ENCODE measurements around the gene ST8SIA4.

The ST8SIA4 gene

DNA sequence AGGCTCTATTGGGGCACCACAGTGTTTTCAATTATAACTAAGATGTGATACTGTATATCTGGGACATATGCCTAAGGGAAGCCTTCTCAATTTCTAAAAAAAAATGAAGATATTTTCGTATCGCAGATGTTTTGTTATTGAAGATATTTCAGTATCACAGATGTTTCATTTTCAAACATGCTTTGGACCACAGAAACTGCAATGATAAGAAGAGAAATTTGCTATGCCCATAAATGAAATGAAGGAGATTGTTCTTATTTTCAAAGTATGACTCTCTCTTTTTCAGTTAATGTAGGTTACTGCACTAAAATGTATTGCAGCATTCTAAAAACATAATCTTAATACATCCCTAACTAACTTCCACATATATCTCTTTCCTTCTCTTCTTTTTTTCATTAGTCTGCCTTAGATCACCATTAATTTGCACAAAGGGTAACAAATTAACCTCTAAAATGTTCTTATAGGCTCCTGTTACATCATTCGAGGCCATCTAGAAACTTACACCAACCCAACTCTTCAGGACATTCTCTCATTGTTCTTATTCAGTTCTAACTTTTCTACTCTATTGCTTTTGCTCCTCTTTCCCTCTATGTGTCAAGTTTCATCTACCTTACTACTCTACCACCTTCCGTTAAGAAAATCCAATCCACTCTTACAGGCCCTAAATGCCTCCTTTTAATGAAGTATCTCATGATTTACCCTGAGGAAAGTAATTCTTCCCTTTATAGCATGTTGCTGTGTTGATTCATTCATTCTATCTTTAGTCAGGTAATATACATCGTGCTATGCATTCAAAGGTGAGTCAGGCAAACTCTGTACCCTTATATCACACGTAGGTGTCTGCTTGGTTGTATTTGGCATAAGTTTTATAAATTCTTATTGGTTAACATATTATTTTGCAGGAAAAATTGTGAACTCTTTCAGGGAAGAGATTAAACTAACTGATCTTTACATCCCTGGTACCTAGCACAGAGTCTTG lies 70.5 kb downstream of the ST8SIA4 start:
- no peak for DNase-seq (ENCODE audit: low spot score)

- DNase-seq (ENCODE audit: low spot score) = no peak
Measured at GRCh38 chr5:100828898-100829356, 74.2 kb downstream of the ST8SIA4 start.

- DNase-seq (ENCODE audit: low spot score) = no peak
Measured at GRCh38 chr5:100828071-100828897, 74.8 kb downstream of the ST8SIA4 start.

- no peak for DNase-seq (ENCODE audit: low spot score)
Measured at GRCh38 chr5:100827481-100827889, 75.6 kb downstream of the ST8SIA4 start.

- DNase-seq (ENCODE audit: low spot score) = no peak
Measured at GRCh38 chr5:100826133-100826532, 76.9 kb downstream of the ST8SIA4 start.

GRCh38 chr5:100824635-100825034 lies 78.4 kb downstream of the ST8SIA4 start:
- DNase-seq (ENCODE audit: low spot score) = no peak

- DNase-seq (ENCODE audit: low spot score) = no peak
Measured at GRCh38 chr5:100823812-100824211, 79.3 kb downstream of the ST8SIA4 start.

- no peak for DNase-seq (ENCODE audit: low spot score)
Measured at GRCh38 chr5:100821751-100822150, 81.3 kb downstream of the ST8SIA4 start.

DNA sequence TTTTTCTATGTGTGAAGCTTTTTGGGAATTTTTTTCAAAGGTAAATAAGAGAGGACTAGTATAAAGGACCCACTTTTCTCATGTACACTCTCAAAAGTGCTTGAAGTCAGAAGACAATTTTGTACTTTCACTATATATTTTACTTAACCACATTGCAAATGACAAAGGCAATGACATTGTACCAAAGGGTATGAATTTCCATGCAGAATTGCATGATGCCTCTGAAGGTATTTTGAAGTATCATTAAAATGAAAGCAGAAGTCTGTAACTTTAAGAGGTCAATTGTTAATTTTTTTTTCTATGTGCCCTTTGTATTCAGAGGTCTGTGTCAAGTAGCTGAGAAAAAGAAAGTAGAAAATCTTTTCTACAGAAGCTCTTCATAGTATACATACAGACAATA lies 84.7 kb downstream of the ST8SIA4 start:
- no peak for DNase-seq (ENCODE audit: low spot score)

GRCh38 chr5:100803397-100803796 lies 99.7 kb downstream of the ST8SIA4 start:
- DNase-seq (ENCODE audit: low spot score) = no peak

DNA sequence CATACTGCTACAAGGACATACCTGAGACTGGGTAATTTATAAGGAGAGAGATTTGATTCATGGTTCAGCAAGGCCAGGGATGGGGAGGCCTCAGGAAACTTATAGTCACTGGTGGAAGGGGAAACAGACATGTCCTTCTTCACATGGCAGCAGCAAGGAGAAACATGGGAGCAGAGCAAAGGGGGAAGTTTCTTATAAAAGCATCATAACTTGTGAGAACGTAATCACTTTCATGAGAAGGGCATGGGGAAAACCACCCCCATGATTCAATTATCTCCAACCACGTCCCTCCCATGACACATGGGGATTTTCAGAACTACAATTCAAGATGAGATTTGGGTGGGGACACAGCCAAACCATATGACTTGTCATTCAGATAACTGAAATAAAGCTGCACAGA lies 100.9 kb downstream of the ST8SIA4 start:
- DNase-seq (ENCODE audit: low spot score) = no peak

- no peak for DNase-seq (ENCODE audit: low spot score)
Measured at GRCh38 chr5:100800562-100800961, 102.5 kb downstream of the ST8SIA4 start.

GRCh38 chr5:100799166-100799565 lies 103.9 kb downstream of the ST8SIA4 start:
- DNase-seq (ENCODE audit: low spot score) = no peak

GRCh38 chr5:100797861-100798260 lies 105.2 kb downstream of the ST8SIA4 start:
- no peak for DNase-seq (ENCODE audit: low spot score)

GRCh38 chr5:100796851-100797250 lies 106.2 kb downstream of the ST8SIA4 start:
- no peak for DNase-seq (ENCODE audit: low spot score)

- no peak for DNase-seq (ENCODE audit: low spot score)
Measured at GRCh38 chr5:100794844-100795243, 108.2 kb downstream of the ST8SIA4 start.

GRCh38 chr5:100794218-100794617 lies 108.9 kb downstream of the ST8SIA4 start:
- no peak for DNase-seq (ENCODE audit: low spot score)

DNA sequence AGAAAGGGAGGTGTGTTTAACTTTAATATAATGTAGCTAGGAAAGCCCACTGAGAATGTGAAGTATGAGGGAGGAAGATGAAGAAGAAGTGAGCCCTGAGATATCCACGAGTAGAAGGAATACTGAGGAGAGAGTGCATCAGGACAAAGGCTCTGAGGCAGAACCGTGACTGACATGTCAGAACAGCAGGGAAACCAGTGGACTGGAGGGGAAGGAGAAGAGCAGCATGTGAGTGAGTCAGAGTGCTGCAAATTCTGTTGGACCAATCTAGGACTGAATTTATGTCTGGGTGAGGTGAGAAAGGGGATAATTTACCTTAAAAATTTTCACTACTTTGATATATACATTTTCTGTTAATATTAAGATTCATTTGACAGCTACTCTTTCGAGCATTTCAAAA lies 110.3 kb downstream of the ST8SIA4 start:
- DNase-seq (ENCODE audit: low spot score) = no peak

DNA sequence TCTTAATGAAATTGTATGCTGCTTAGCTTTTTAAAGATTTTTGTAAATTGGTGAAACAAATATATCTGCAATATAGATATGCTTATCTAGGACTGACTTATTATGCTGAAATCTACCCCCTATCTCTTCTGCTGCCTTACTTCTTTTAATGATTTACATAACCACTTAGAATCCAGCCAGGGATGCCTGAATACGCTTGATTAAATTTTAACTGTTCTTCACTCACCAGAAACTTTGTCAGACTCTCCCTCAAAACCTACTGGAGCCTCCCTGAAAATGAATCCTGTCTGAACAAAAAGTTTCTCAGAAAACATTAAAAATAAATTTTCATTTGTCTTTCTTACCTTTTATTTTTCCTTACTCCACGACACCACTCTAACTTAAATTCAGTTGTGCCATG lies 111.7 kb downstream of the ST8SIA4 start:
- no peak for DNase-seq (ENCODE audit: low spot score)

- no peak for DNase-seq (ENCODE audit: low spot score)
Measured at GRCh38 chr5:100790951-100791350, 112.1 kb downstream of the ST8SIA4 start.

DNA sequence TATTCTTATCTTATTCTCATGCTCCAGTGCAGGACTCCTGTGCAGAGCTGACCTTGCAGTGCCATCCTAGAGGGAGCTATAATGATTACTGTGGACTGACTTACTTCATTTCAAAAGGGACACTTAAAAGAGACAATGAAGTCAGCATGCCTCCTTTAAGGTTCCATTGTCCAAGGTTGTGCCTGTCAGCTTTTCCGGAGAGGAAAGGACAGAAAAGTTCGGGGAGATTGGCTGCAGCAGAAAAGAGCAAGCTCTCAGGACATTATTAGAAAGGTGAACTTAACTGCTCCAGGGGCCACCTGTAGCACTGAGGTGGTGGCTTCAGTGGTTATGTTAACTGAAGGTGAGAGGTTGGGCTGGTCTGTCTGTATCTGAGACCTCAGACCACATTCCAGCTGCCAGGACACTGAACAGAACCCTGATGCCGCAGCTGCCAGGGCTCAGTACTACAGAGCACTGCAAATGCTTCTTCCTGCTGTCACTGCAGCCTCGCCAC lies 112.9 kb downstream of the ST8SIA4 start:
- peak; percentile 8 for DNase-seq (ENCODE audit: low spot score)

DNA sequence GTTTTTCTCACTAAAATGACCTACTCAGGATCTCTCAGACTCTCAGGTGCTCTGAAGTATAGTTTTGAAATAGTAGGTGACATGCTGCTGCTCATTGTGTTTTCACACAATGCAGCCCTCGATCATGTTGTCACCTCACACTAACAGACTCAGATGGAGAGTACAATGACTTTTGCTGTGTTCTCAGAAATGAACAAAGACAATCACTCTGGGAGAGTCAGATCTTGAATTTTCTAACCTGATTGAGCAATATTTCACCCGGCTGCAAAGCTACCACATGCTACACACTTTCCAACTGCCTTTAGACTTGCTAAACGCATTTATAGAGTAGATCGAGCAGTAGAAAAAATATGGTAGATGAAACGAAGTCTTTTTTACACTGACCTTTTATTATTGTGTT lies 113.4 kb downstream of the ST8SIA4 start:
- DNase-seq (ENCODE audit: low spot score) = no peak

DNA sequence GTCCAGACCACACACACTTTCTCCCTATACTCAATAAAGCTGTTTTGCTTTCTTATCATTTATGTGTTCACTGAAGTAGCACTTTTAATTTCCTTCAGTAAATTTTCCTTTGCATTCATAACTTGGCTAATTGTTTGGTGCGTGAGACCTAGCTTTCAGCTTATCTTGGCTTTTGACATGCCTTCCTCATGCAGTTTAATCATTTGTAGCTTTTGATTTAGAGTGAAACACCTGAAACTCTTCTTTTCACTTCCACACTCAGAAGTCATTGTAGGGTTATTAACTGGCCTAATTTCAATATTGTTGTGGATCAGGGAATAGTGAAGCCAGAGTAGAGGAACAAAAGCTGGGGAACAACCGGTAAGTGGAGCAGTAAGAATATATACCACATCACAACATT lies 114.7 kb downstream of the ST8SIA4 start:
- no peak for DNase-seq (ENCODE audit: low spot score)
